AG04449 (cell line): Measurements from ENCODE around the gene SIVA1.

ENCODE experiments used
- CTCF ChIA-PET: fragments of 350-600 bp; formaldehyde crosslinking; extraction: SDS; loops from one replicate; lab custom pipeline; 2021; ENCODE audit warnings: antibody characterized with exemption; lab: Yijun Ruan, JAX
- POLR2A ChIA-PET: fragments of 400-600, 350-600 bp; formaldehyde crosslinking; extraction: SDS; loops from one replicate; lab custom pipeline; 2020; ENCODE audit warnings: antibody characterized with exemption, inconsistent platforms; lab: Yijun Ruan, JAX
- DNase-seq: peaks from one replicate; pipeline ENCODE4 v3.0.0-alpha.2; 2010; ENCODE audit warnings: low read depth, low spot score
- H3K4me3 ChIP-seq: 2 replicates; pipeline ENCODE4 v1.5.1; 2011; ENCODE audit warnings: low read depth, mild to moderate bottlenecking, control low read depth, low read length
- CTCF ChIP-seq: IDR thresholded peaks from one replicate; pipeline ENCODE4 v1.5.1; 2011; ENCODE audit warnings: mild to moderate bottlenecking, moderate library complexity, low read length, control low read depth, inconsistent platforms; ENCODE audit not compliant: insufficient read depth; ENCODE audit errors: missing control alignments

The SIVA1 gene

GRCh38 chr14:104779776-104780512, 27.0 kb downstream of the SIVA1 start:
- ChIA-PET CTCF (interaction anchor here (1.3 to 5.3 kb wide), 4 partner anchors 9 to 46 kb away, joined by 3 to 37 read pairs (median 16); no protein-coding TSS in a partner anchor), POLR2A (no interaction called here)
- no peak for DNase-seq
- H3K4me3 ChIP-seq: no peak overlapping the region
- TF ChIP-seq CTCF: no peak

GRCh38 chr14:104780513-104781030, 27.6 kb downstream of the SIVA1 start:
- ChIA-PET CTCF (interaction anchor here (1.3 to 5.3 kb wide), 4 partner anchors 10 to 45 kb away, joined by 3 to 37 read pairs (median 16); no protein-coding TSS in a partner anchor), POLR2A (no interaction called here)
- DNase-seq: no peak
- H3K4me3 ChIP-seq: no peak overlapping the region
- no peak for TF ChIP-seq CTCF

GRCh38 chr14:104781271-104782077, 28.5 kb downstream of the SIVA1 start:
- no peak overlapping the region for H3K4me3 ChIP-seq
- POLR2A ChIA-PET: no interaction called here
- DNase-seq: no peak
- CTCF ChIA-PET: interaction anchor here (1.1 to 5.3 kb wide), 5 partner anchors 11 to 46 kb away, joined by 3 to 37 read pairs (median 14); no protein-coding TSS in a partner anchor
- no peak for TF ChIP-seq CTCF

- H3K4me3 ChIP-seq: no peak overlapping the region
- POLR2A ChIA-PET: no interaction called here
- no peak for DNase-seq
- CTCF ChIA-PET: interaction anchor here (1.1 to 5.3 kb wide), 3 partner anchors 12 to 45 kb away, joined by 3 to 37 read pairs (median 17); no protein-coding TSS in a partner anchor
- no peak for TF ChIP-seq CTCF
These were observed 29.3 kb downstream of the SIVA1 start for GRCh38 chr14:104782086-104782807.

- ChIA-PET CTCF (interaction anchor here (4.8 kb wide), 1 partner anchor 12 kb away, joined by 17 read pairs; no protein-coding TSS in a partner anchor), POLR2A (no interaction called here)
- no peak for TF ChIP-seq CTCF
- DNase-seq: no peak
- no peak overlapping the region for H3K4me3 ChIP-seq
These were observed 29.8 kb downstream of the SIVA1 start for GRCh38 chr14:104782808-104783139.
